AG09309 (cell line): ENCODE measurements around the gene RCOR1.

Source experiments
- DNase-seq: peaks from one replicate; pipeline ENCODE4 v3.0.0-alpha.2; 2010; ENCODE audit warnings: low read depth
- H3K4me3 ChIP-seq: 2 replicates; pipeline ENCODE4 v1.5.1; 2011; ENCODE audit warnings: mild to moderate bottlenecking, low read depth, low read length, moderate library complexity; ENCODE audit not compliant: control insufficient read depth
- TF ChIP-seq, protein P1 (sequence below): IDR thresholded peaks from 2 replicates; pipeline ENCODE4 v1.5.1; 2011; ENCODE audit warnings: mild to moderate bottlenecking, low read depth, low read length, inconsistent platforms; ENCODE audit not compliant: insufficient read depth, control insufficient read depth; ENCODE audit errors: missing control alignments

RCOR1 gene

DNA sequence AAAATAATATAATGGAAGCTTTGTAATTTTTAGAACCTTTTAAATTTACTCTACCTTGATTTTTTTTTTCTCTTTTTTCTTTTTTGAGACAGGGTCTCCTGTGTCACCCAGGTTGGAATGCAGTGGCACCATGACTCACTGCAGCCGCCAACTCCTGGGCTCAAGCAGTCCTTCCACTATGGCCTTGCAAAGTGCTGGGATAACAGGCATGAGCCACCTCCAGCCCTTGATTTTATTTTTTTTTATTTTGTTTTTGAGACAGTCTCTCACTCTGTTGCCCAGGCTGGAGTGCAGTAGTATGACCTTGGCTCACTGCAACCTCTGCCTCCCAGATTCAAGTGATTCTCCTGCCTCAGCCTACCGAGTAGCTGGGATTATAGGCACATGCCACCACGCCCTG, 119.5 kb downstream of the RCOR1 start:
- no peak for DNase-seq
- TF ChIP-seq, protein P1, sequence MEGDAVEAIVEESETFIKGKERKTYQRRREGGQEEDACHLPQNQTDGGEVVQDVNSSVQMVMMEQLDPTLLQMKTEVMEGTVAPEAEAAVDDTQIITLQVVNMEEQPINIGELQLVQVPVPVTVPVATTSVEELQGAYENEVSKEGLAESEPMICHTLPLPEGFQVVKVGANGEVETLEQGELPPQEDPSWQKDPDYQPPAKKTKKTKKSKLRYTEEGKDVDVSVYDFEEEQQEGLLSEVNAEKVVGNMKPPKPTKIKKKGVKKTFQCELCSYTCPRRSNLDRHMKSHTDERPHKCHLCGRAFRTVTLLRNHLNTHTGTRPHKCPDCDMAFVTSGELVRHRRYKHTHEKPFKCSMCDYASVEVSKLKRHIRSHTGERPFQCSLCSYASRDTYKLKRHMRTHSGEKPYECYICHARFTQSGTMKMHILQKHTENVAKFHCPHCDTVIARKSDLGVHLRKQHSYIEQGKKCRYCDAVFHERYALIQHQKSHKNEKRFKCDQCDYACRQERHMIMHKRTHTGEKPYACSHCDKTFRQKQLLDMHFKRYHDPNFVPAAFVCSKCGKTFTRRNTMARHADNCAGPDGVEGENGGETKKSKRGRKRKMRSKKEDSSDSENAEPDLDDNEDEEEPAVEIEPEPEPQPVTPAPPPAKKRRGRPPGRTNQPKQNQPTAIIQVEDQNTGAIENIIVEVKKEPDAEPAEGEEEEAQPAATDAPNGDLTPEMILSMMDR = no peak
- no peak overlapping the region for H3K4me3 ChIP-seq

DNA sequence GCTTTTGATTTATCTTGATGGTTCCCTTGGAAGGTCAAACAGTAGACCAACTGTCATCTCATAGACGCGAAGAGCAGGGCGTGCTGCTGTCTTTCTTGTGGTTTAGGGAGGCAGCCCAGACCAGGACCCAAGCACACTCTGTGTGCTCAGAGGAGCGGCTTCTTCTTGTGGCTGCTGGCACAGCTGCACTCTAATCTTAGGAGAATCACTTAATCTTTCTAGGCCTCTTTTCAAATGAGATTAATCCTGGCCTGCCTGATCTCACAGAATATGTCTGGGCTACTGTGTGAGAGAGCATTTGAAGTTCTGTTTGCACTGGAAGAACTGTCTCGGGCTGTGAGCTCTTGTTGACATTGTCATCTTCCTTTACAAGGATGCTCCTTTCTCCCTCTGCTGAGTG, 124.8 kb downstream of the RCOR1 start:
- H3K4me3 ChIP-seq = no peak overlapping the region
- TF ChIP-seq, protein P1 = no peak
- no peak for DNase-seq

DNA sequence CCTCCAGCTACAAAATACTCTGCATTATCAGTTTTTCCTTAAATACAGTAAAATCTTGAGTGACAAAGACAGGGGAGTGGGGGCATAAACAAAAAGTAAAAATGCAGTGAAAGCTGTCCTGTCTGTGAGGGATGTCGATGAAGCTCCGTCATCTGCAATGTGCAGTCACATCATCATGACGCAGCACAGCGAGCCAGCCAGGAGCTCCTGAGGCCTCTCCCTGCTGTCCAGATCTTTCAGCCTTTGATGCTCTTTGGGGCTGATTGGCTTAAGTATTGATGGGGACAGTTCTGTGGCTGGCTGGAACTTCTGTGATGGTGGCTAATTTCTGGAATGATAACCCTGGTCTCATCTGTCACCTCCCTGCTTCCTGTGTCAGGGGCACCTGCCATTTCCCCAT, 130.2 kb downstream of the RCOR1 start:
- DNase-seq = no peak
- H3K4me3 ChIP-seq = no peak overlapping the region
- TF ChIP-seq, protein P1 = no peak

DNA sequence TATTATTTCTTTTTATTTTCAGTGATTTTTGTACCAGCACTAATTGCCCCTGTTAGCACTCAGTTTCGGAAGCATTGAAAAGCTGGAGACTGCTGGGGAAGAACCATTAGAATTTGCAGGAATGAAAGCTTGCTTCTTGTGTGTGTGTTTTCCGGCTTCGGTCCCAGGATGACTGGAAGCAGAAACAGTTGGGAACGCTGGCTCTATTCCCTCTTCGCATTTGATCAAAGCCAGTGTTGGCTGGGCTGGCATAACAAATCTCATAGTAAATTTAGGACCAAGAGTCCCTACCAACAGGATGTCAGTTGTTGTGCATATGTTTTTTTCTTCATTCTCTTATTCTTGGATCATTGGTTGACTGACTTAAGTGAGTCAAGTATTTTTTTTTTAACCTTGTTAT, 131.2 kb downstream of the RCOR1 start:
- TF ChIP-seq, protein P1 = no peak
- no peak for DNase-seq
- H3K4me3 ChIP-seq = no peak overlapping the region

DNA sequence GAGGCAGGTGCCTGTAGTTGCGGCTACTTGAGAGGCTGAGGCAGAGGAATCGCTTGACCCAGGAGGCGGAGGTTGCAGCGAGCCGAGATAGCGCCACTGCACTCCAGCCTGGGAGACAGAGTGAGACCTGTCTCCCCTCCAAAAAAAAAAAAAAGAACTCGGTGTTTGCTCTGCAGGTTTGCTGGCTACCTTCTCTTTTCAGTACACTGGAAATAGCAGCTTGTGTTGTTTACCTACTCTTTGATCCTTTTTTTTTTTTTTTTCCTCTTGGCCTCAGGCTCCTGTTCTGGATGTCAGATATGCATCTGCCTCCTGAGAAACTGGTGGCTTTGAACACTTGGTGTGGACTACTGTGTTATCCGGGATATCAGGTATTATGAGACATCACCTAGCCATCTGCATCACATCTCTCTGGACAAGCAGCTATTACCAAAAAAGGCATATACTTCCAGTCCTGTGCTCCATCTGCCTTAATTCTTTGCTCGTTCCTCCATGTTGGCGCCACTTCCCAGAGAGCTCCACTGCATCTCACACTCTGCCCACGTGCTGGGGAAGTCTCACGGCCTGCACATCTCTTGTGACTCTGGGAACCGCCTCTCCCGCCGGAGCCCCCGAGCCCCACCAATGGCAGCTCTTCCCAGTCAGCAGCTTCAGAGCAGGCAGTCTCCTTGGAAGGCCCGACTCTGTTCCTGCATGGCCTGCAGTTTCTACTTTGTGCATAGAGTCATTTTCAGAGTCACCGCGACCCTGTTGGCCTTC, 133.9 kb downstream of the RCOR1 start:
- no peak for DNase-seq
- TF ChIP-seq, protein P1 = no peak
- no peak overlapping the region for H3K4me3 ChIP-seq

DNA sequence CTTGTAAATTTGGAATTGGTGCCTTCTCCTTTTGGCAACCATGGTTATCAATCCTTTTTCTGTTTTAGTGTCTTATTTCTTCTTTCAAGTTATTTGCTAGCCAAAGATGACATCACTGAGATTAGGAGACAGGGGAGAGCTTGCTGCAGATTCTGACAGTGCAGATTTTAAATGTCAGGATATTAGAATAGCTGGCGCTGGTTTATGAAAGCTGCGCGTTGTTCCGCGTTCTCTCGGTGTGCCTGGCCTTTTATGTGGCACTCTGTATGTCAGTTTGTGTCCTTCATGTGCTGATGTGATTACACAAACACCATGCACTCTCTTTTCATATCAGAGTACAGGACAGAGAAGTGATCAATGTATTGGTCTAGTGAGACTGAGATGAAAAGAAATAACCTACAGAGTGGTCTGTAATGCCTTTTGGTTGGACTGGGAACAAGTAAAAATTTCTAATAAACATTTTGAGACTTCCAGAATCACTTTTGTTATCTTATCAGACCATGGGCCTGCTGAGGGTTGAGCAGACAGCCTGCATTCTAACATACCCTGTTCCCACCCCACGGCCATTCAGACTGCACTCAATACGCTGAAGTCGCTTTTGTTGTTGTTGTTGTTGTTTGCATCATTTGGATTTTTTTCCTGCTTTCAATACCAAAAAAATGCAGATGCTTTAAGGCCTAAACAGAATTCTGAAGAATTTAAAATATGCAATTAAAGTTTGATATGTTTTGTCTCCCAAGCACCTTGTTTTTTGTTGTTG, 135.1 kb downstream of the RCOR1 start:
- no peak for DNase-seq
- TF ChIP-seq, protein P1 = no peak

DNA sequence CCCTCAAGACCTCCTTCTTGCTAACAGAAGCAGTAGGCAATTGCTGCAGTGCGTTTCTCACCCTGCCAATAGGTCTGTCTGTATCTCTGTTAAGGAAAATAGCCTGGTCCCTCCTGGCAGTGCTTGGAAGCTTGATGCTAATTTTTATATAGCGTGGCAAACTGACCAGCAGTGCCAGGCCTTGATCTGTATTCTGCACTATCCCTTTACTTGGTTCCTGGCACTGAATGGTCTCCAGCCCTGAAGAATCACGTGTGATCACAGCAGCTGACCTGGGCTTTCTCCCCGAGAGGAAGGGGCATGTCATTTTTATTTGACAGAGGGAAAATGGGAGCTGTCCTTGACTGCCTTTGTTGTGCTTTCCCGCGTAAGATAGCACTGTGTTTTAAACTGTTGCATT, 136.1 kb downstream of the RCOR1 start:
- no peak overlapping the region for H3K4me3 ChIP-seq
- TF ChIP-seq, protein P1 = no peak
- no peak for DNase-seq

More for the DNA sequence above, 135.1 kb downstream of the RCOR1 start:
- H3K4me3 ChIP-seq = no peak overlapping the region
